K562 (cell line): ENCODE measurements around the gene ATXN2L. TPM values are rescaled to one million over a fixed set of nuclear protein-coding genes. Genes with fewer than 3 reads are reported as not detected.

Experiments used
- BCOR ChIP-seq: fragments of 450-650 bp; IDR thresholded peaks from 2 replicates; pipeline ENCODE4 v1.6.1; 2016
- BRCA1 ChIP-seq, 2 experiments: fragments of 450-650 bp in 1 of 2; sonication (generic) in 1 of 2; formaldehyde crosslinking in 1 of 2; IDR thresholded peaks; 2 replicates each; pipeline versions ENCODE4 v1.5.0 to v1.6.1; 2017 to 2020; ENCODE audit warnings: mild to moderate bottlenecking in 1 of 2, missing genetic modification reagents in 1 of 2
- CREB5 ChIP-seq: fragments of 250-450 bp; sonication (Bioruptor Pico); IDR thresholded peaks from 2 replicates; pipeline ENCODE4 v1.5.0; 2020; ENCODE audit warnings: mild to moderate bottlenecking
- JUNB ChIP-seq: fragments of 450-650 bp; formaldehyde crosslinking; conservative IDR thresholded peaks from 2 replicates; pipeline ENCODE4 v1.4.0; 2020; ENCODE audit warnings: mild to moderate bottlenecking
- MEF2A ChIP-seq: IDR thresholded peaks from 2 replicates; pipeline ENCODE4 v1.6.1; 2011; ENCODE audit warnings: low read depth, mild to moderate bottlenecking, low read length, moderate library complexity; ENCODE audit not compliant: control insufficient read depth
- MYBL2 ChIP-seq, 2 experiments: fragments of 450-650 bp in 1 of 2; sonication (generic) in 1 of 2; formaldehyde crosslinking in 1 of 2; IDR thresholded peaks; 2 replicates each; pipeline versions ENCODE4 v1.6.1 to v1.8.1; 2017 to 2022; ENCODE audit warnings: borderline replicate concordance in 1 of 2, inconsistent platforms in 1 of 2, low read depth in 1 of 2, mild to moderate bottlenecking in 1 of 2, missing genetic modification reagents in 1 of 2, moderate library complexity in 1 of 2
- NCOA2 ChIP-seq, 2 experiments: fragments of 450-650 bp; IDR thresholded peaks; 2 replicates each; pipeline ENCODE4 v1.6.1; 2018; ENCODE audit warnings: mild to moderate bottlenecking in 2 of 2, moderate library complexity in 1 of 2; ENCODE audit not compliant: partially characterized antibody in 2 of 2
- NELFE ChIP-seq: IDR thresholded peaks from 2 replicates; pipeline ENCODE4 v1.6.1; 2011; ENCODE audit warnings: mild to moderate bottlenecking; ENCODE audit not compliant: insufficient read depth, insufficient read length
- SMC3 ChIP-seq: conservative IDR thresholded peaks from 2 replicates; pipeline ENCODE4 v1.6.1; 2011; ENCODE audit warnings: low read depth, low read length, improper control_type of control experiment; ENCODE audit not compliant: insufficient read depth
- SOX6 ChIP-seq: fragments of 450-650 bp; IDR thresholded peaks from 2 replicates; pipeline ENCODE4 v1.6.1; 2014; ENCODE audit warnings: mild to moderate bottlenecking
- ZBTB1 ChIP-seq: sonication (generic); formaldehyde crosslinking; IDR thresholded peaks from 2 replicates; pipeline ENCODE4 v1.8.1; 2023; ENCODE audit warnings: missing genetic modification reagents, low read depth, mild to moderate bottlenecking, borderline replicate concordance
- ZNF239 ChIP-seq: fragments of 250-450 bp; sonication (Bioruptor Pico); IDR thresholded peaks from 2 replicates; pipeline ENCODE4 v1.4.0; 2020; ENCODE audit warnings: mild to moderate bottlenecking
- ZNF592 ChIP-seq: fragments of 450-650 bp; IDR thresholded peaks from 2 replicates; pipeline ENCODE4 v1.6.1; 2017; ENCODE audit warnings: antibody characterized with exemption, mild to moderate bottlenecking
- ZNF76 ChIP-seq: fragments of 250-450 bp; sonication (Bioruptor Pico); IDR thresholded peaks from 2 replicates; pipeline ENCODE4 v1.4.0; 2020; ENCODE audit warnings: mild to moderate bottlenecking, moderate library complexity, borderline replicate concordance
- polyA plus RNA-seq, 8 experiments: library from polyadenylated mRNA; depleted of rRNA in 4 of 8; stranded (reverse) in 5 of 8; unstranded in 3 of 8; fragments of >200 nt; fragmentation: Nextera tagmentation in 2 of 8; fragmentation: Illumina TruSeq in 1 of 8; extraction: Ambion mirVana in 2 of 8; extraction: Trizol in 1 of 8; gene quantifications; 2 replicates each; pipeline versions ENCODE4 v1.2.1 to v1.2.3, GENCODE V29; 2011 to 2014; ENCODE audit warnings: inconsistent platforms in 1 of 8, missing spikeins in 1 of 8
- total RNA-seq, 7 experiments: library from RNA; depleted of rRNA in 6 of 7; stranded (reverse); fragments of >200 nt in 6 of 7; fragmentation: Illumina TruSeq in 2 of 7; extraction: Trizol in 2 of 7; gene quantifications; 2 replicates each; pipeline versions ENCODE4 v1.2.1 to v1.2.3, GENCODE V29; 2011 to 2021; ENCODE audit warnings: low replicate concordance in 1 of 7
- TF ChIP-seq, protein P1 (sequence below): sonication (generic); formaldehyde crosslinking; IDR thresholded peaks from 2 replicates; pipeline ENCODE4 v1.8.1; 2023; ENCODE audit warnings: mild to moderate bottlenecking, missing genetic modification reagents
- TF ChIP-seq, protein P2 (sequence below): fragments of 450-650 bp; formaldehyde crosslinking; IDR thresholded peaks from 2 replicates; pipeline ENCODE4 v1.4.0; 2022; ENCODE audit warnings: mild to moderate bottlenecking, moderate library complexity
- TF ChIP-seq, protein P3 (sequence below): sonication (generic); formaldehyde crosslinking; IDR thresholded peaks from 2 replicates; pipeline ENCODE4 v1.8.0; 2022; ENCODE audit warnings: missing genetic modification reagents, mild to moderate bottlenecking, borderline replicate concordance

Gene ATXN2L
- total and polyA plus RNA-seq, 9 of the 15 experiments (the other 6 are each of a cell fraction or from before 2014, with no cell fraction given), result 3.8 to 280 (median 37.2) TPM

DNA sequence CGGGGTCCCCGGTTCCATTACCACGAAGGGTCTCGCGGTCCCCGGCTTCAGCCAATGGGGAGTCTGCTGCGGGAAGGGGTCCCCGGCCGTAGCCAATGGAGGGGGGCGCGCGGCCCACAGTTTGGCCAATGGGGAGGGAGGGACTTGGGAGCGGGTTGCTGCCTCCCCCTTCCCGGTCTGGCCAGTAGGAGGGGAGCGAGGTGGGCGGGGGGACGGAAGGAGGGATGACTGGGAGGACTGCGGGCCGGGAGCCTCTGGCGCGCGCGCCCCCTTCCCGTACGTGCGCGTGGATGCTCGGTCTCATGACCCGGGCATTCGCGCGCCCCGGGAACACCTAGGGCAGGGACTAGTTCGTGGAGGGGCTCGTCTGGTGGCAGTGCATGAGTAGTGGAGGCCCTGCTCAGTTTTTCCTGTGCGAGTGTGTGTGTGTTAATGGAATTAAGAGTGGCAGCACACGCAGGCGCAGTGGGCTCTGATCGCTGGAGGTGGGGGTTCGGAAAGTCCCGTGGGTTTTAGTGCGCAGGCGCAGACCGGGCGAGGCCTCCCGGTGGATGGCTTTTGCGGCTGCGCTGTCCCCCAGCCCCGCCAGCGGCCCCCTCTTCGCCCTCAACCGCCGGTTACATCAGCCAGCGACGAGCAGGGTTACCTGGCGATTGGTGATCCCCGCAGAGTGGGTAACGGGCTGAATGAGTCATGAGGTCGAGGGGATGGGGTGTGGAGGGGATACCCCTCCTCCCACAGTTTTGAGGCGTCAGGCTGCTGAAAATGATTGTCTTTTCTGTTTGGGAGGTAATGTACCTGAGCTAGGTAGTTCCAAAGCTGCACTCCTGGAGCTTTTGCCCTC is 1.3 kb downstream of the ATXN2L start (continued):
- TF ChIP-seq CREB5 (CRISPR knock-in tag) (no peak), JUNB (no peak), NELFE (no peak), NCOA2 (IDR thresholded peaks at IDR 0.05; ENCODE audit: partially characterized antibody in 2 of 2) (no peak), ZBTB1 (CRISPR knock-in tag) (no peak), MEF2A (no peak), SOX6 (no peak; the same call in none of the 2 replicates), BCOR (no peak), SMC3 (no peak), ZNF76 (CRISPR knock-in tag) (no peak), MYBL2 (IDR thresholded peaks at IDR 0.05; ENCODE audit: low read depth) (no peak), MYBL2 (CRISPR knock-in tag; IDR thresholded peaks at IDR 0.05; ENCODE audit: borderline replicate concordance) (no peak), BRCA1 (IDR thresholded peaks at IDR 0.05) (no peak), BRCA1 (CRISPR knock-in tag; IDR thresholded peaks at IDR 0.05) (no peak), ZNF239 (no peak), ZNF592 (no peak)
- TF ChIP-seq, protein P1, sequence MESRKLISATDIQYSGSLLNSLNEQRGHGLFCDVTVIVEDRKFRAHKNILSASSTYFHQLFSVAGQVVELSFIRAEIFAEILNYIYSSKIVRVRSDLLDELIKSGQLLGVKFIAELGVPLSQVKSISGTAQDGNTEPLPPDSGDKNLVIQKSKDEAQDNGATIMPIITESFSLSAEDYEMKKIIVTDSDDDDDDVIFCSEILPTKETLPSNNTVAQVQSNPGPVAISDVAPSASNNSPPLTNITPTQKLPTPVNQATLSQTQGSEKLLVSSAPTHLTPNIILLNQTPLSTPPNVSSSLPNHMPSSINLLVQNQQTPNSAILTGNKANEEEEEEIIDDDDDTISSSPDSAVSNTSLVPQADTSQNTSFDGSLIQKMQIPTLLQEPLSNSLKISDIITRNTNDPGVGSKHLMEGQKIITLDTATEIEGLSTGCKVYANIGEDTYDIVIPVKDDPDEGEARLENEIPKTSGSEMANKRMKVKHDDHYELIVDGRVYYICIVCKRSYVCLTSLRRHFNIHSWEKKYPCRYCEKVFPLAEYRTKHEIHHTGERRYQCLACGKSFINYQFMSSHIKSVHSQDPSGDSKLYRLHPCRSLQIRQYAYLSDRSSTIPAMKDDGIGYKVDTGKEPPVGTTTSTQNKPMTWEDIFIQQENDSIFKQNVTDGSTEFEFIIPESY (CRISPR knock-in tag), result no peak
- TF ChIP-seq, protein P2, sequence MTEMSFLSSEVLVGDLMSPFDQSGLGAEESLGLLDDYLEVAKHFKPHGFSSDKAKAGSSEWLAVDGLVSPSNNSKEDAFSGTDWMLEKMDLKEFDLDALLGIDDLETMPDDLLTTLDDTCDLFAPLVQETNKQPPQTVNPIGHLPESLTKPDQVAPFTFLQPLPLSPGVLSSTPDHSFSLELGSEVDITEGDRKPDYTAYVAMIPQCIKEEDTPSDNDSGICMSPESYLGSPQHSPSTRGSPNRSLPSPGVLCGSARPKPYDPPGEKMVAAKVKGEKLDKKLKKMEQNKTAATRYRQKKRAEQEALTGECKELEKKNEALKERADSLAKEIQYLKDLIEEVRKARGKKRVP (CRISPR knock-in tag), result peak; percentile 95
- TF ChIP-seq, protein P3, sequence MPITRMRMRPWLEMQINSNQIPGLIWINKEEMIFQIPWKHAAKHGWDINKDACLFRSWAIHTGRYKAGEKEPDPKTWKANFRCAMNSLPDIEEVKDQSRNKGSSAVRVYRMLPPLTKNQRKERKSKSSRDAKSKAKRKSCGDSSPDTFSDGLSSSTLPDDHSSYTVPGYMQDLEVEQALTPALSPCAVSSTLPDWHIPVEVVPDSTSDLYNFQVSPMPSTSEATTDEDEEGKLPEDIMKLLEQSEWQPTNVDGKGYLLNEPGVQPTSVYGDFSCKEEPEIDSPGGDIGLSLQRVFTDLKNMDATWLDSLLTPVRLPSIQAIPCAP (CRISPR knock-in tag), result no peak
